HG02981 (cell line): ENCODE data around the gene UBASH3B.

Source experiments
- ATAC-seq: cut with Tn5 transposase; IDR thresholded peaks from one replicate; pipeline ENCODE4 v1.9.1; 2021; ENCODE audit warnings: mild to moderate bottlenecking, moderate library complexity; ENCODE audit not compliant: unreplicated experiment

Gene UBASH3B

GRCh38 chr11:122781378-122782195 is 126.1 kb downstream of the UBASH3B start:
- peak; percentile 84 for ATAC-seq

GRCh38 chr11:122782222-122782621 is 126.7 kb downstream of the UBASH3B start:
- no peak for ATAC-seq

- no peak for ATAC-seq
These were observed 128.9 kb downstream of the UBASH3B start for GRCh38 chr11:122784325-122784955.

- ATAC-seq = no peak
These were observed 129.6 kb downstream of the UBASH3B start for GRCh38 chr11:122785031-122785541.

GRCh38 chr11:122786896-122787295 is 131.4 kb downstream of the UBASH3B start:
- ATAC-seq = no peak

GRCh38 chr11:122788781-122789535 is 133.4 kb downstream of the UBASH3B start:
- ATAC-seq = no peak

- no peak for ATAC-seq
These were observed 134.4 kb downstream of the UBASH3B start for GRCh38 chr11:122789907-122790306.

GRCh38 chr11:122791411-122791810 is 135.9 kb downstream of the UBASH3B start:
- no peak for ATAC-seq

GRCh38 chr11:122791836-122792235 is 136.3 kb downstream of the UBASH3B start:
- no peak for ATAC-seq

- no peak for ATAC-seq
These were observed 138.0 kb downstream of the UBASH3B start for GRCh38 chr11:122793515-122793914.

GRCh38 chr11:122795307-122795706 is 139.8 kb downstream of the UBASH3B start:
- no peak for ATAC-seq

GRCh38 chr11:122796128-122796717 is 140.7 kb downstream of the UBASH3B start:
- peak; percentile 81 for ATAC-seq

- ATAC-seq = no peak
These were observed 142.1 kb downstream of the UBASH3B start for GRCh38 chr11:122797651-122798050.

- no peak for ATAC-seq
These were observed 144.0 kb downstream of the UBASH3B start for GRCh38 chr11:122799406-122800105.

GRCh38 chr11:122802876-122803275 is 147.4 kb downstream of the UBASH3B start:
- no peak for ATAC-seq

GRCh38 chr11:122803306-122803705 is 147.8 kb downstream of the UBASH3B start:
- no peak for ATAC-seq

GRCh38 chr11:122803716-122804115 is 148.2 kb downstream of the UBASH3B start:
- no peak for ATAC-seq

GRCh38 chr11:122804161-122804560 is 148.6 kb downstream of the UBASH3B start:
- no peak for ATAC-seq

- no peak for ATAC-seq
These were observed 149.3 kb downstream of the UBASH3B start for GRCh38 chr11:122804796-122805195.

GRCh38 chr11:122807731-122808477 is 152.4 kb downstream of the UBASH3B start:
- no peak for ATAC-seq
